ENCODE results near the gene SHISA2. TPM values are rescaled to one million over a fixed set of nuclear protein-coding genes. Genes with fewer than 3 reads are reported as not detected.
"Not testable (repeated sequence)": the region's sequence is repeated elsewhere in the genome, so short reads cannot be mapped to it uniquely, and the experiment has no call there.

SHISA2 gene
- polyA plus RNA-seq (2011; rRNA removed) (0.02 TPM in 1 of 2 replicates, not detected in the other), polyA minus RNA-seq (2011; rRNA and poly(A)+ RNA removed) (0.09 and 0.17 TPM in 2 replicates)

DNA sequence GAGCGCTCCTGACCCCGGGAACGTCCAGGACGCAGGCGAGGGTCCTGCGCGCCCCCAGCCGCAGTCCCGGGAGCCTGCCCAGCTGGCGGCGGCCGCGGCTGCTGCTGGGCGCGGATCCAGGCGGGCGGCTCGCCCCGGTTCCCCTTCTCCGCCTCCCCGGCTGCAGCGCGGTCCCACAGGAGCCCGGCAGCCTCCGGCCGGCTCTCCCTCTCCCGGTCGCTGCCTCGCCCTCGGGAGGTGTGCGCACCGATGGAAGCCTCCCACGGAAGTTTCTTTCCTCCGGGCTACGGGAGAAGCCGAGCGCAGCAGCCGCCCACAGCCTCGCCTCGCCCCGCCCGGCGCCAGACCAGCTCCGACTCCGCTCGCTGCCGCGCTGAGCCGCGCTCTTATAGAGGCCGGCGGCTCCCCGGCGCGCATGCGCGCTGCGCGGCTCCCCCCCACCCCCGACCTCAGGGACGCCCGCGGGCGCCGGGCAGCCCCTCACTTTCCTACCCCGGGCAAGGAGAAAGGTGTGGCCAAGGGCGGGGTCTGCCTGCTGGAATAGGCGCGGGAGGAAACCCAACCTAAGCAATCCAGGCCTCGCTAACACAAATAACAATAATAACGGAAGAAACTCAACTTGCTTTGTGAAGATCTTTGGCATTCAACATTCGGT is at the start of gene SHISA2:
Gene SHISA2, minus strand, starts transcription at position 360 of the 655 bp plus-strand sequence. CDS start 1,041 bp downstream, outside the sequence.
- ChIA-PET CTCF (interaction anchor here (0.6 kb wide), 1 partner anchor 1057 kb away, joined by 4 read pairs; no protein-coding TSS in a partner anchor), POLR2A (no interaction called here)
- Histone ChIP-seq H3K27me3 (ENCODE audit: control insufficient read depth, insufficient read depth, low read length) (peaks cover 35% of the 10 kb centered on the region), H3K9me3 (ENCODE audit: control insufficient read depth, insufficient read depth, low read length) (no peaks in the 10 kb centered on the region; the same call in 1 of the 2 replicates), H3K27ac (ENCODE audit: low read depth, low read length) (no peak within 1 kb of the TSS), H3K4me3 (ENCODE audit: low read depth, low read length) (peak within 1 kb of the TSS; percentile 45)
- no peak for DNase-seq (ENCODE audit: low read depth, low spot score)
- TF ChIP-seq, protein P1, sequence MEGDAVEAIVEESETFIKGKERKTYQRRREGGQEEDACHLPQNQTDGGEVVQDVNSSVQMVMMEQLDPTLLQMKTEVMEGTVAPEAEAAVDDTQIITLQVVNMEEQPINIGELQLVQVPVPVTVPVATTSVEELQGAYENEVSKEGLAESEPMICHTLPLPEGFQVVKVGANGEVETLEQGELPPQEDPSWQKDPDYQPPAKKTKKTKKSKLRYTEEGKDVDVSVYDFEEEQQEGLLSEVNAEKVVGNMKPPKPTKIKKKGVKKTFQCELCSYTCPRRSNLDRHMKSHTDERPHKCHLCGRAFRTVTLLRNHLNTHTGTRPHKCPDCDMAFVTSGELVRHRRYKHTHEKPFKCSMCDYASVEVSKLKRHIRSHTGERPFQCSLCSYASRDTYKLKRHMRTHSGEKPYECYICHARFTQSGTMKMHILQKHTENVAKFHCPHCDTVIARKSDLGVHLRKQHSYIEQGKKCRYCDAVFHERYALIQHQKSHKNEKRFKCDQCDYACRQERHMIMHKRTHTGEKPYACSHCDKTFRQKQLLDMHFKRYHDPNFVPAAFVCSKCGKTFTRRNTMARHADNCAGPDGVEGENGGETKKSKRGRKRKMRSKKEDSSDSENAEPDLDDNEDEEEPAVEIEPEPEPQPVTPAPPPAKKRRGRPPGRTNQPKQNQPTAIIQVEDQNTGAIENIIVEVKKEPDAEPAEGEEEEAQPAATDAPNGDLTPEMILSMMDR (IDR thresholded peaks at IDR 0.05; ENCODE audit: low read depth, low read length), result no peak

DNA sequence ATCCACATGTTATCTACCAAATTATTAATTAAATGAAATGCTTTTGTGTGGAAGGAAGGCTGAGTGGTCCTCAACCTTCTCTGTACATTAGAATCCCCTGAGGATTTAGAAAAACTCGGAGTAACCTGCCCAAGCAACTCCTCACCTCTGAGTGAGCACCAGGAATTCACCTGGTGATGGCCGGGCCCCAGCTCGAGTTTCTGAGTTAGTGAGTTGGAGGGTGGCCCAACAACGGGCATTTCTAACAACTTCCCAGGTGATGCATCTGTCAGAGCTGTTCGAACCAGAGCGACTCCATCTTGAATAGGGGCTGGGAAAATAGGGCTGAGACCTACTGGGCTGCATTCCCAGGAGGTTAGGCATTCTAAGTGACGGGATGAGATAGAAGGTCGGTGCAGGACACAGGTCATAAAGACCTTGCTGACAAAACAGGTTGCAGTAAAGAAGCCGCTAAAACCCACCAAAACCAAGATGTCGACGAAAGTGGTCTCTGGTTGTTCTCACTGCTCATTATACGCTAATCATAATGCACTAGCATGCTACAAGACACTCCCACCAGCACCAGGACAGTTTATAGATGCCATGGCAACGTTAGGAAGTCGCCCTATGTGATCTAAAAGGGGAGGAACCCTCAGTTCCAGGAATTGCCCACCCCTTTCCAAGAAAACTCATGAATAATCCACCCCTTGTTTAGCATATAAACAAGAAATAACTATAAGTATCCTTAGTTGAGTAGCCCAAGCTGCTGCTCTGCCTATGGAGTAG is 44.2 kb upstream of the SHISA2 start:
- Histone ChIP-seq H3K4me3 (ENCODE audit: low read depth, low read length) (no peak overlapping the region), H3K27me3 (ENCODE audit: control insufficient read depth, insufficient read depth, low read length) (peaks cover 3% of the 10 kb centered on the region), H3K9me3 (ENCODE audit: control insufficient read depth, insufficient read depth, low read length) (no peaks in the 10 kb centered on the region), H3K27ac (ENCODE audit: low read depth, low read length) (no peak overlapping the region)
- POLR2A ChIA-PET, result no interaction called here
- TF ChIP-seq, protein P1 (IDR thresholded peaks at IDR 0.05; ENCODE audit: low read depth, low read length), result no peak
- DNase-seq (ENCODE audit: low read depth, low spot score), result no peak
- CTCF ChIA-PET, result no interaction called here

DNA sequence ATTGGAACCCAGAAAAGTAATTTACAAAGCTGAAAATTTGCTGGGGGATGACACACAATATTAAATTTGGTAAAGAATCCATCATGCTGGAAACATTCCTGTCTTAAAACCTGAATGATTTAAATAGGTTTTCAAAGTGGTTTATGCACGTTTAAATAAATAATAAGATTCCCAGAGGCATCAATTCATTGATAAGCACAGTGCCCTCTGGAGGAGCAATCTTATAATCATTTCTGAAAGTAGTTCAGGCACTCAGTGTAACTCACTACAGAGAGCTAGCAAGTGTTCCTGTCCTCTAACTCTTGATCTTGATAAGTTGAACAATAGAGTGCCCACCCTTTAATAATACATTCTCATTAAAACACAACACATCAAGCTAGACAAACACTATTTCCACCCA is 43.5 kb upstream of the SHISA2 start:
- CTCF ChIA-PET, result no interaction called here
- peaks cover 3% of the 10 kb centered on the region for H3K27me3 ChIP-seq (ENCODE audit: control insufficient read depth, insufficient read depth, low read length)
- H3K27ac ChIP-seq (ENCODE audit: low read depth, low read length), result no peak overlapping the region
- no peaks in the 10 kb centered on the region for H3K9me3 ChIP-seq (ENCODE audit: control insufficient read depth, insufficient read depth, low read length)
- no peak for DNase-seq (ENCODE audit: low read depth, low spot score)
- H3K4me3 ChIP-seq (ENCODE audit: low read depth, low read length), result no peak overlapping the region
- POLR2A ChIA-PET, result no interaction called here
- TF ChIP-seq, protein P1 (IDR thresholded peaks at IDR 0.05; ENCODE audit: low read depth, low read length), result no peak

DNA sequence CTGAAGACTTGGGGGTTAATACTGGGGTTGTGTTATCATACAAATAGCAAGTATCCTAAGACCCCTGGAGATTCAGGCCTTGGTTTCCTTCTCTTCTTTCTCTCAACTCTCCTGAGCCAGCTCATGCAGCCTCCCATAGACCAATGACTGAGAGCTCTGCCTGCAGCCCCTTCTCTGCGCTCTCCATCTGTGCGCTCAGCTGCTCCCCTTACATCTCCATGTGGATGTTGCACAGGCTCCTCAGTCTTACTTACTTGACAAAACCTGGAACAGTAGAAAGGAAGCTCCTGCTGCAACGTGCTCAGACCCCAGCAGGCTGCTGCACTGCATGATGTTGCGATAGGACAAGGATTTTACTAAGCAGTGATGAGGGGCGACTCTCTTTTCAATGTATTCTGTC is 25.0 kb upstream of the SHISA2 start:
- POLR2A ChIA-PET; H3K27me3 ChIP-seq (ENCODE audit: control insufficient read depth, insufficient read depth, low read length); H3K4me3 ChIP-seq (ENCODE audit: low read depth, low read length); DNase-seq (ENCODE audit: low read depth, low spot score); H3K27ac ChIP-seq (ENCODE audit: low read depth, low read length); H3K9me3 ChIP-seq (ENCODE audit: control insufficient read depth, insufficient read depth, low read length): not testable (repeated sequence)
- CTCF ChIA-PET, result interaction anchor here (1.4 kb wide), 1 partner anchor 621 kb away, joined by 4 read pairs; no protein-coding TSS in a partner anchor

DNA sequence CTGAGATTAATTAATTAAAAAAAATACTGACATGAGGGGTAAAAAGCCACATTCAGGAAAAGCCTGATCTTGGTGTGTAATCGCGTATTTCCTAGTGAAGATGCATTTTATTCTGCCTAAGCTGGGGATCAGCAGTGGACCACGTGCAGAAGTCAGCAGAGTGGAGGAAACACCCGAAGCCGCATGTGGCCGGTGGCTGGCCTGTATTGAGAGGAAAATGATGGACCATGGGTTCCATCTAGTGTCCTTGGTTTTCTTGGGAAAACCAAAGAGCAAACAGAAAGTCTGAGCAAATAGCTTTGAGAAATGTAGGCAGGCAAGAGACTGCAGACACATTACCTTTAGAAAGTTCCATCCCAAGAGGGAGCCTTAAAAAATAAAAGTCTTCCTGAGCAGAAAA is 23.7 kb upstream of the SHISA2 start:
- Histone ChIP-seq H3K27ac (ENCODE audit: low read depth, low read length) (no peak overlapping the region), H3K27me3 (ENCODE audit: control insufficient read depth, insufficient read depth, low read length) (no peaks in the 10 kb centered on the region), H3K4me3 (ENCODE audit: low read depth, low read length) (no peak overlapping the region), H3K9me3 (ENCODE audit: control insufficient read depth, insufficient read depth, low read length) (no peaks in the 10 kb centered on the region)
- TF ChIP-seq, protein P1 (IDR thresholded peaks at IDR 0.05; ENCODE audit: low read depth, low read length), result no peak
- no peak for DNase-seq (ENCODE audit: low read depth, low spot score)
- POLR2A ChIA-PET, result no interaction called here
- CTCF ChIA-PET, result interaction anchor here (1.4 to 1.6 kb wide), 2 partner anchors 501 to 623 kb away, joined by 4 to 6 read pairs; no protein-coding TSS in a partner anchor
